ENCODE data around the gene DNAJC4.

DNA sequence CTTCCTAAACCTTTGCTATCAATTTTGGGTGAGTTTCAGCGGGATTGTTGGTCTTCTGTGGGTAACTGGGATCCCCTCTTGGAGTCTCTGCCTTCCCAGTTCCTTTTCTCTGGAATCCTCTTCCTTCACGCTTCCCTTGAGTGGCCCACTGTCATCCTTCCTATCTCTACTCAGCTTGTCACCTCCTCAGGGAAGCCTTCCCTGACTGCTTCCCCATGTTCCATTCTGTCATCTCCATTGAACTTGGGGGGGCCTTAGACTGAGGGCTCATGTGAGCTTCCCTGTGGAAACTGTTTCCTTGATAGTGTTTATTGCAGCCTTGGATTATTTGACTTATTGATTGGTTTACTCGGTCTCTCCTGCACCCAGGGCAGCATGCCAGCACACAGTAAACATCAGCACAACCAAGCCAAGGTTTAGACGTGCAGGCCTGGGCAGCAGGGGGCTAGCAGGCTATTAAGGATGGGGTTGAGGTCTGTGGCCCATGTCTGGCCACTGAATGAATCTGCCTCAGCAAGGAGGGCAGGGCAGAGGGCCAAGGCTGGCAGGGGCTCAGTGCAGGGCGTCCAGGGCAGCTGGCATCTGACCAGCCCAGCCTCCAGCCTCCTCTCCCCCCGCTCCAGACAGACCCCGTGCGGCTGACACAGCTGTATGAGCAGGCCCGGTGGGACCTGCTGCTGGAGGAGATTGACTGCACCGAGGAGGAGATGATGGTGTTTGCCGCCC, 11.6 kb upstream of the DNAJC4 start:
- TF ChIP-seq NFYB (IDR thresholded peaks at IDR 0.05; ENCODE audit: extremely low read depth, insufficient read length) (no peak), CHD2 (IDR thresholded peaks at IDR 0.05; ENCODE audit: low read depth, low read length) (no peak), ETV1 (tag; conservative IDR thresholded peaks at IDR 0.05; ENCODE audit: low read depth) (no peak), ZBTB17 (CRISPR knock-in tag; IDR thresholded peaks at IDR 0.05) (no peak)
- TF ChIP-seq, protein P1, sequence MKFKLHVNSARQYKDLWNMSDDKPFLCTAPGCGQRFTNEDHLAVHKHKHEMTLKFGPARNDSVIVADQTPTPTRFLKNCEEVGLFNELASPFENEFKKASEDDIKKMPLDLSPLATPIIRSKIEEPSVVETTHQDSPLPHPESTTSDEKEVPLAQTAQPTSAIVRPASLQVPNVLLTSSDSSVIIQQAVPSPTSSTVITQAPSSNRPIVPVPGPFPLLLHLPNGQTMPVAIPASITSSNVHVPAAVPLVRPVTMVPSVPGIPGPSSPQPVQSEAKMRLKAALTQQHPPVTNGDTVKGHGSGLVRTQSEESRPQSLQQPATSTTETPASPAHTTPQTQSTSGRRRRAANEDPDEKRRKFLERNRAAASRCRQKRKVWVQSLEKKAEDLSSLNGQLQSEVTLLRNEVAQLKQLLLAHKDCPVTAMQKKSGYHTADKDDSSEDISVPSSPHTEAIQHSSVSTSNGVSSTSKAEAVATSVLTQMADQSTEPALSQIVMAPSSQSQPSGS (CRISPR knock-in tag; IDR thresholded peaks at IDR 0.05) = no peak
- TF ChIP-seq, protein P2, sequence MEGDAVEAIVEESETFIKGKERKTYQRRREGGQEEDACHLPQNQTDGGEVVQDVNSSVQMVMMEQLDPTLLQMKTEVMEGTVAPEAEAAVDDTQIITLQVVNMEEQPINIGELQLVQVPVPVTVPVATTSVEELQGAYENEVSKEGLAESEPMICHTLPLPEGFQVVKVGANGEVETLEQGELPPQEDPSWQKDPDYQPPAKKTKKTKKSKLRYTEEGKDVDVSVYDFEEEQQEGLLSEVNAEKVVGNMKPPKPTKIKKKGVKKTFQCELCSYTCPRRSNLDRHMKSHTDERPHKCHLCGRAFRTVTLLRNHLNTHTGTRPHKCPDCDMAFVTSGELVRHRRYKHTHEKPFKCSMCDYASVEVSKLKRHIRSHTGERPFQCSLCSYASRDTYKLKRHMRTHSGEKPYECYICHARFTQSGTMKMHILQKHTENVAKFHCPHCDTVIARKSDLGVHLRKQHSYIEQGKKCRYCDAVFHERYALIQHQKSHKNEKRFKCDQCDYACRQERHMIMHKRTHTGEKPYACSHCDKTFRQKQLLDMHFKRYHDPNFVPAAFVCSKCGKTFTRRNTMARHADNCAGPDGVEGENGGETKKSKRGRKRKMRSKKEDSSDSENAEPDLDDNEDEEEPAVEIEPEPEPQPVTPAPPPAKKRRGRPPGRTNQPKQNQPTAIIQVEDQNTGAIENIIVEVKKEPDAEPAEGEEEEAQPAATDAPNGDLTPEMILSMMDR (IDR thresholded peaks at IDR 0.05 in 2 of 3, conservative IDR thresholded peaks at IDR 0.05 in 1 of 3; ENCODE audit: insufficient read depth in 2 of 3, low read depth in 1 of 3, low read length in 3 of 3) = no peak
